ENCODE results near the gene GORAB.

The GORAB gene

DNA sequence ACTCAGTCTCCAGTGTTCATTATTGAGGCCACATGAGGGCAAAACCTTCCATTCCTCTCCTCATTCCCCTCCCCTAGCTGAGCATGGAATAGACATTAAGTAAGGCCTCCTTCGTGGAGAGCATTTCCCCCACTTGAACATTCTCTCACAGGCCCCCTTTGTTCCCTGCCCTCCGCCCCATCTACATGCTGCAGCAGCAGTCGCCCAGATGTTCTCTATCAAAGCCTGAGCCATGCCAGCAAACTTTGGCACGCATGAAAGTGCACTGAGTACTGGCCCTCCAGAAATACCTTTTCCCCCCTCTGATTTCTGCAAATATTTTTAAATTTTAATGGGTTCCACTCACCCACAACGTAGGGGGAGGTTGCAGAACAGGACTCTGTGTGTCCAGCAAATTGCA is 20.9 kb upstream of the GORAB start:
- H3K9me3 ChIP-seq (ENCODE audit: insufficient read depth, low read length), result no peaks in the 10 kb centered on the region
- no peaks in the 10 kb centered on the region for H3F3A ChIP-seq (ENCODE audit: insufficient read depth)
- no peaks in the 10 kb centered on the region for H3K9me2 ChIP-seq (replicated peaks; ENCODE audit: insufficient read depth, low read length)
- H3K4me3 ChIP-seq (ENCODE audit: insufficient read depth, low read length, poor library complexity, severe bottlenecking), result no peak overlapping the region
- H3K9ac ChIP-seq (ENCODE audit: low read length), result no peak overlapping the region
- TF ChIP-seq, protein P1, sequence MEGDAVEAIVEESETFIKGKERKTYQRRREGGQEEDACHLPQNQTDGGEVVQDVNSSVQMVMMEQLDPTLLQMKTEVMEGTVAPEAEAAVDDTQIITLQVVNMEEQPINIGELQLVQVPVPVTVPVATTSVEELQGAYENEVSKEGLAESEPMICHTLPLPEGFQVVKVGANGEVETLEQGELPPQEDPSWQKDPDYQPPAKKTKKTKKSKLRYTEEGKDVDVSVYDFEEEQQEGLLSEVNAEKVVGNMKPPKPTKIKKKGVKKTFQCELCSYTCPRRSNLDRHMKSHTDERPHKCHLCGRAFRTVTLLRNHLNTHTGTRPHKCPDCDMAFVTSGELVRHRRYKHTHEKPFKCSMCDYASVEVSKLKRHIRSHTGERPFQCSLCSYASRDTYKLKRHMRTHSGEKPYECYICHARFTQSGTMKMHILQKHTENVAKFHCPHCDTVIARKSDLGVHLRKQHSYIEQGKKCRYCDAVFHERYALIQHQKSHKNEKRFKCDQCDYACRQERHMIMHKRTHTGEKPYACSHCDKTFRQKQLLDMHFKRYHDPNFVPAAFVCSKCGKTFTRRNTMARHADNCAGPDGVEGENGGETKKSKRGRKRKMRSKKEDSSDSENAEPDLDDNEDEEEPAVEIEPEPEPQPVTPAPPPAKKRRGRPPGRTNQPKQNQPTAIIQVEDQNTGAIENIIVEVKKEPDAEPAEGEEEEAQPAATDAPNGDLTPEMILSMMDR (IDR thresholded peaks at IDR 0.05; ENCODE audit: insufficient read depth, low read length, poor library complexity, severe bottlenecking), result no peak
- no peak for TF ChIP-seq EZH2phosphoT487 (conservative IDR thresholded peaks at IDR 0.05; ENCODE audit: low read length)
- no peaks in the 10 kb centered on the region for H3K36me3 ChIP-seq (ENCODE audit: low read length)
- no peak overlapping the region for H3K27ac ChIP-seq (ENCODE audit: low read depth, low read length)
- no peak overlapping the region for H2AFZ ChIP-seq (ENCODE audit: low read depth, low read length, severe bottlenecking)
- no peaks in the 10 kb centered on the region for H4K20me1 ChIP-seq (ENCODE audit: low read depth, low read length)
- no peak overlapping the region for H3K4me2 ChIP-seq (ENCODE audit: low read depth, low read length, poor library complexity, severe bottlenecking)
- H3K27me3 ChIP-seq (ENCODE audit: low read length), result no peaks in the 10 kb centered on the region
- H3K79me2 ChIP-seq (ENCODE audit: insufficient read depth, low read length), result no peaks in the 10 kb centered on the region

DNA sequence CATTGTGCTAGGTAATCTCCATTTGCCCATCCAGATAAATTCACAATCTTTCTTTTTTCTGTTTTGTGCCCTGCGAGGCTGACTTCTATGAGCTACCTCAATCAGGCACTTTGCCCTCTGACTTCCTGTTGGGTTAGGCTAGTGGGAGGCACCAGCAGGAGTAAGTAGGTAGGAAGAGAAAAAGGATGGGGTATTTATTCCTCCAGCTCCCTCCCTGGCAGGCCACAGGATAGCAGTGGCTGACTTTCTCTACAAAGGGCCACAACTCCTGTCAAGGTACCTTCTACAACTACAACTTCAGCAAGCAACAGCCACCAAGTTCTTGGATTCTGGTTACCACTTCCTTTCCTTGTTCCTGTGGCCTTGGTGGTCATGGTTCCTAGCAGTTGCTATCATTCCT is 18.8 kb upstream of the GORAB start:
- H3K36me3 ChIP-seq (ENCODE audit: low read length), result no peaks in the 10 kb centered on the region
- TF ChIP-seq, protein P1 (IDR thresholded peaks at IDR 0.05; ENCODE audit: insufficient read depth, low read length, poor library complexity, severe bottlenecking), result no peak
- no peak for TF ChIP-seq EZH2phosphoT487 (conservative IDR thresholded peaks at IDR 0.05; ENCODE audit: low read length)
- H3K4me3 ChIP-seq (ENCODE audit: insufficient read depth, low read length, poor library complexity, severe bottlenecking), result no peak overlapping the region
- no peaks in the 10 kb centered on the region for H3F3A ChIP-seq (ENCODE audit: insufficient read depth)
- no peak overlapping the region for H2AFZ ChIP-seq (ENCODE audit: low read depth, low read length, severe bottlenecking)
- no peak overlapping the region for H3K9ac ChIP-seq (ENCODE audit: low read length)
- H3K79me2 ChIP-seq (ENCODE audit: insufficient read depth, low read length), result no peaks in the 10 kb centered on the region
- H3K4me2 ChIP-seq (ENCODE audit: low read depth, low read length, poor library complexity, severe bottlenecking), result no peak overlapping the region
- H4K20me1 ChIP-seq (ENCODE audit: low read depth, low read length), result no peaks in the 10 kb centered on the region
- no peaks in the 10 kb centered on the region for H3K27me3 ChIP-seq (ENCODE audit: low read length)
- no peaks in the 10 kb centered on the region for H3K9me3 ChIP-seq (ENCODE audit: insufficient read depth, low read length)
- no peaks in the 10 kb centered on the region for H3K9me2 ChIP-seq (replicated peaks; ENCODE audit: insufficient read depth, low read length)
- H3K27ac ChIP-seq (ENCODE audit: low read depth, low read length), result no peak overlapping the region

DNA sequence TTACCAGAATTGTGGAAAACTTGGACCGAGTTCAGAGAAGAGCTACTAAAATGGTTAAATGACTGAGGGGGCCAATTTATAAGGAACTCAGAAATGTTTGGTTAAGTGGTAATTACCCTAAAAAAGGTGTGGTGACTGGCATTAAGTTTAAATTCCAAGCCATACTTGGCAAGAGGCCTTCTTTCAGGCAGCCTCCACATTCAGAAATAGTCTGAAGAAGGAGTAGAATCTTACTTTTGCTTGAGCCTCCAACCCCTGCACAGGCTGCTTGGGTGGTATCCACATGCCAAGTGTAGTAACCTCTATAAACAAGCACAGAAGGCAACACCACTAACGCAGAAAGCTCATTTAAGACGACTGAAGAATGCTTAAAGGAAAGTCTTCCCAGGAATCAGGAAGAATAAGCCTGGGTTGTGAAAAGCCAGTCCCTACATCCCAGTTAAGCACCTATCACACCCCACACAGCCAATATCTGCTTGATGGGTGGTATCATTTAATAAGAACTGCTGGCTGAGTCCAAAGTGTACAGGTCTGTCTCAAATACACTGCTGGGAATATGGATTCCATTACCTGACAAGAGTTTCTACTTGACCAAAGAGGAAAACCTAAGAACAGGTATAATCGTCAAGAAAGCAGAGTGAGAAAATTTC is 13.7 kb upstream of the GORAB start:
- TF ChIP-seq, protein P1 (IDR thresholded peaks at IDR 0.05; ENCODE audit: insufficient read depth, low read length, poor library complexity, severe bottlenecking), result no peak
- TF ChIP-seq EZH2phosphoT487 (conservative IDR thresholded peaks at IDR 0.05; ENCODE audit: low read length), result no peak
- Histone ChIP-seq H3K36me3 (ENCODE audit: low read length) (no peaks in the 10 kb centered on the region), H3K79me2 (ENCODE audit: insufficient read depth, low read length) (no peaks in the 10 kb centered on the region), H3K27me3 (ENCODE audit: low read length) (no peaks in the 10 kb centered on the region), H3K4me3 (ENCODE audit: insufficient read depth, low read length, poor library complexity, severe bottlenecking) (no peak overlapping the region), H3K9me2 (replicated peaks; ENCODE audit: insufficient read depth, low read length) (no peaks in the 10 kb centered on the region), H2AFZ (ENCODE audit: low read depth, low read length, severe bottlenecking) (no peak overlapping the region), H3K9ac (ENCODE audit: low read length) (no peak overlapping the region), H3F3A (ENCODE audit: insufficient read depth) (no peaks in the 10 kb centered on the region), H3K9me3 (ENCODE audit: insufficient read depth, low read length) (no peaks in the 10 kb centered on the region), H3K27ac (ENCODE audit: low read depth, low read length) (no peak overlapping the region), H3K4me2 (ENCODE audit: low read depth, low read length, poor library complexity, severe bottlenecking) (no peak overlapping the region), H4K20me1 (ENCODE audit: low read depth, low read length) (no peaks in the 10 kb centered on the region)

Measured in SU-DHL-6 (cell line).